GM18498 (cell line): ENCODE results near the gene MFSD11.
"Not testable (repeated sequence)": the region's sequence is repeated elsewhere in the genome, so short reads cannot be mapped to it uniquely, and the experiment has no call there.

Experiments used
- ATAC-seq: cut with Tn5 transposase; IDR thresholded peaks from one replicate; pipeline ENCODE4 v1.9.1; 2021; ENCODE audit warnings: mild to moderate bottlenecking, moderate library complexity; ENCODE audit not compliant: unreplicated experiment

MFSD11 gene

GRCh38 chr17:76745785-76746184 is 7.9 kb downstream of the MFSD11 start:
- not testable (repeated sequence) for ATAC-seq

- no peak for ATAC-seq
Observed at GRCh38 chr17:76747716-76748363, 9.9 kb downstream of the MFSD11 start.

GRCh38 chr17:76748657-76749056 is 10.7 kb downstream of the MFSD11 start:
- no peak for ATAC-seq

GRCh38 chr17:76751416-76751993 is 13.6 kb downstream of the MFSD11 start:
- no peak for ATAC-seq

- no peak for ATAC-seq
Observed at GRCh38 chr17:76752006-76752405, 14.1 kb downstream of the MFSD11 start.

DNA sequence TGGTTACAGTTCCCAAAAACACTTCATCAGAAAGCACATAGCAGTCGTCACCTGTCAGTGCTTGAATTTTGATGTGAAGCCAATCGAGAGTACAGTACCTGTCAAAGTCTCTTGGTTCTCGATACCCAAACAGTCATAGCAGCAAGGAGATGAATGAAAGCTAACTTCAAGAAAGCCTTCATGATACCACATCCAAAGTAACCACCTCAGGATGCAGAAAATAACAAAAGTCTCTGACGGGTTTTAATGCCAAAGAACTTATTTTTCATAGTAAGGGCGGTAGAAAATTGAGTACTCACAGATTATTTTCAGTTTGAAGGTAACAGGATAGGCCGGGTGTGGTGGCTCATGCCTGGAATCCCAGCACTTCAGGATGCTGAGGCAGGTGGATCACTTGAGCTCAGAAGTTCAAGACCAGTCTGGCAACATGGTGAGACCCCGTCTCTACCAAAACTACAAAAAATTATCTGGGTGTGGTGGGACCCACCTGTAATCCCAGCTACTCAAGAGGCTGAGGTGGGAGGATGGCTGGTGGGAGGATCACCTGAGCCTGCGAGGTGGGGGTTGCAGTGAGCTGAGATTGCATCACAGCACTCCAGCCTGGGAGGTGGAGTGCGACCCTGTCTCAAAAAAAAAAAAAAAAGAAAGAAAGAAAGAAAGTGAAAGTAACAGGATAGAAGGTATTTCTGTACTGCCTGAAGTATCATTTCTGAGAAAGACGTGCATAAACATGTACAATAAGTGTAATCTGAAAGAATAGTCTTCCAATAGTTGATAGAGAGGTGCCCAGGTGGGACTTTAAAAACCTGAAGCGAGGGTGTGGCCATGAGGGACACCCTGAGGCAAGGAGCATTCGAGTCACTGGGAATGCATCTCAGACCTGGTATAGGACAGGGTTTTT is 15.4 kb downstream of the MFSD11 start:
- no peak for ATAC-seq

DNA sequence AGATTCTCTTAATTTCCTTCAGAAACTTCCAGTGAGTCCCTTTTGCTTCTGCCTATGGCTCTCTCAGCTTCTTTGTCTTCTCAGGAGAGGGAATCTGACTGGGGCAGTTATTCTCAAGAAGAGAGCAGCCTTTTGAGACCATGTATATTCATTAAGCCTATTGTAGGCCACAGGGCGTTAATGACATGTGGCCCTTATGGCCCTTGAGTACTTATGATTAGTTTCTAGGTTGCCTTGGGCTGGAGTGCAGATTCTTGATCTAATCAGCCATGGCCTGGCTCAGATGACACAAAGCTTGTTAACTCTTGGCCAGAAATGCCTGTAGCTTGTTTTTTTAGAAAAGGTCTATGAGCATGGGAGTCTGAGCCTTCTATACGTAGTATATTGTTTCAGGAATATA is 17.4 kb downstream of the MFSD11 start:
- no peak for ATAC-seq

DNA sequence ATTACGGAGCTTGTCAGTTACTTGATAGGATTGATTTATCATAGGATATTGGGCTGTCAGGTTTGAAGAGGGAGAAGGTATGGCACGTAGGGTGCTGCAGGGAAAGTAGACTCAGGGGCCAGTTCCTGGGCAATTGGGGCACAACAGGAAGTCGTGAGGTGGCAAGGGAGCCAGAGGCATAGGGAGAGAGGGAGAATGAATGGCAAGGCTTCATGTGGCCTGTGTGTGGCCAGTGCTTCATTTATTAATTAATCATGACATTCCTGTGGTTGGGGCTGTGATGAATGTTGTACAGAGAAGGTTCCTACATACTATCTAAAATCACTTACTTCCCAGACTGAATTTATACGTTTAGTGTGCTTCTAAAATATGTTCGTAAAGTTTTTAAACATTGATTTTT is 19.3 kb downstream of the MFSD11 start:
- ATAC-seq = no peak

GRCh38 chr17:76758570-76758969 is 20.7 kb downstream of the MFSD11 start:
- no peak for ATAC-seq

- no peak for ATAC-seq
Observed at GRCh38 chr17:76772842-76773525, 35.1 kb downstream of the MFSD11 start.

DNA sequence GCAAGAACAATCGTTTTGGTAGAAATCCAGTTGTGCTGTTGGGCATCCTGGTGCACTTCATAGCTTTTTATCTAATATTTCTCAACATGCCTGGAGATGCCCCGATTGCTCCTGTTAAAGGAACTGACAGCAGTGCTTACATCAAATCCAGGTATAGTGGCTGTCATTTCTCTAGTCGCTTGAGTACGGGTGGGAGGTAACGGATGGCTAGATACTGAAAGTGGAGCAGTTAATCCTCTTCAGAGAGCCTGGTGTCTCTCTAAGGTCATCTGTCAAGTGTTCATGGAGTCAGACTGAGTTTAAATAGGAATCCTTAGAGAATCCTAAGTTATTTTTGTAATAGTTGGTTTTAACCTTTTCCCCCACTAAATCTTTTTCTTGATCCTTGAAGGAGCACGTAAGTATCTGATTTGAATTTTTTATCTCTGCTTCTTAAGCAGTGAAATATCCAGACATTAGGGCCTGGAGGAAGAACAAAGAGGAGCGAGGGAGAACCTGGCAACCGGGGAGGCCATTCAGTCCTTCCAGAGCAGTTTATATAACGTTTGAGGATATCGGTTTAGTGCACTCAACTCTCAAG is 37.2 kb downstream of the MFSD11 start:
- ATAC-seq = no peak

GRCh38 chr17:76781056-76781982 is 43.4 kb downstream of the MFSD11 start:
- no peak for ATAC-seq

GRCh38 chr17:76783146-76783545 is 45.2 kb downstream of the MFSD11 start:
- no peak for ATAC-seq

- ATAC-seq = no peak
Observed at GRCh38 chr17:76784926-76785325, 47.0 kb downstream of the MFSD11 start.

GRCh38 chr17:76787866-76788265 is 49.9 kb downstream of the MFSD11 start:
- not testable (repeated sequence) for ATAC-seq

GRCh38 chr17:76789235-76789788 is 51.4 kb downstream of the MFSD11 start:
- no peak for ATAC-seq

GRCh38 chr17:76791053-76791980 is 53.4 kb downstream of the MFSD11 start:
- ATAC-seq = no peak

- no peak for ATAC-seq
Observed at GRCh38 chr17:76792348-76792747, 54.4 kb downstream of the MFSD11 start.
